HG03558 (cell line): ENCODE data around the gene PCBP4.
"Not testable (repeated sequence)": the region's sequence is repeated elsewhere in the genome, so short reads cannot be mapped to it uniquely, and the experiment has no call there.

Experiments
- ATAC-seq: cut with Tn5 transposase; IDR thresholded peaks from one replicate; pipeline ENCODE4 v1.9.1; 2021; ENCODE audit warnings: moderate number of reproducible peaks; ENCODE audit not compliant: unreplicated experiment; ENCODE audit errors: extremely low read depth

The PCBP4 gene

GRCh38 chr3:51995346-51996163 is 28.3 kb upstream of the PCBP4 start, which contains the start of gene RPL29:
Gene RPL29 (minus strand): TSS chr3:51995895. CDS start chr3:51995461, 434 bp downstream.
- peak; percentile 65 for ATAC-seq

- ATAC-seq = no peak
These were observed 27.3 kb upstream of the PCBP4 start for GRCh38 chr3:51994530-51994929.

- ATAC-seq = not testable (repeated sequence)
These were observed 26.4 kb upstream of the PCBP4 start for GRCh38 chr3:51993657-51994056.

- ATAC-seq = no peak
These were observed 24.9 kb upstream of the PCBP4 start for GRCh38 chr3:51992017-51992682.

- not testable (repeated sequence) for ATAC-seq
These were observed 23.3 kb upstream of the PCBP4 start for GRCh38 chr3:51990501-51990971.

- ATAC-seq = no peak
These were observed 21.3 kb upstream of the PCBP4 start for GRCh38 chr3:51988286-51989146.

GRCh38 chr3:51987568-51987967 is 20.3 kb upstream of the PCBP4 start:
- no peak for ATAC-seq

- no peak for ATAC-seq
These were observed 19.0 kb upstream of the PCBP4 start for GRCh38 chr3:51986010-51986947.

GRCh38 chr3:51985063-51985462 is 17.8 kb upstream of the PCBP4 start:
- ATAC-seq = no peak

- no peak for ATAC-seq
These were observed 17.0 kb upstream of the PCBP4 start for GRCh38 chr3:51984269-51984647.

GRCh38 chr3:51983578-51984268 is 16.5 kb upstream of the PCBP4 start:
- no peak for ATAC-seq

- no peak for ATAC-seq
These were observed 15.8 kb upstream of the PCBP4 start, which contains the start of gene ACY1 for GRCh38 chr3:51982838-51983577. Gene ACY1 (plus strand): TSS chr3:51983535. CDS start chr3:51984065, 530 bp downstream.

- no peak for ATAC-seq
These were observed 15.1 kb upstream of the PCBP4 start for GRCh38 chr3:51982352-51982837.

- ATAC-seq = no peak
These were observed 13.0 kb upstream of the PCBP4 start for GRCh38 chr3:51980253-51980652.

- ATAC-seq = no peak
These were observed 10.9 kb upstream of the PCBP4 start for GRCh38 chr3:51978143-51978502.

GRCh38 chr3:51977446-51978142 is 10.3 kb upstream of the PCBP4 start:
- ATAC-seq = no peak

- ATAC-seq = no peak
These were observed 8.7 kb upstream of the PCBP4 start for GRCh38 chr3:51975852-51976549.
